NCI-H2107 treated with DMSO at 0.1 percent for 48 hours (cell line): ENCODE results near the gene PRKAA2.
"Not testable (repeated sequence)": the region's sequence is repeated elsewhere in the genome, so short reads cannot be mapped to it uniquely, and the experiment has no call there.

ENCODE experiments used
- DNase-seq: peaks from one replicate; lab custom pipeline; 2025; ENCODE audit not compliant: unreplicated experiment; lab: John Stamatoyannopoulos, UW

Gene PRKAA2

GRCh38 chr1:56644919-56645676 is at the start of gene PRKAA2:
Gene PRKAA2, plus strand, starts transcription at chr1:56645314. Its CDS starts 74 bp downstream, at chr1:56645388.
- no peak for DNase-seq

GRCh38 chr1:56595397-56596191 is 49.5 kb upstream of the PRKAA2 start:
- DNase-seq = not testable (repeated sequence)

- not testable (repeated sequence) for DNase-seq
Measured at GRCh38 chr1:56610097-56610496, 35.0 kb upstream of the PRKAA2 start.

GRCh38 chr1:56610770-56611169 is 34.3 kb upstream of the PRKAA2 start:
- not testable (repeated sequence) for DNase-seq

GRCh38 chr1:56617141-56617540 is 28.0 kb upstream of the PRKAA2 start:
- peak; percentile 9 for DNase-seq

- DNase-seq = no peak
Measured at GRCh38 chr1:56625819-56626440, 19.2 kb upstream of the PRKAA2 start.

GRCh38 chr1:56626546-56626945 is 18.6 kb upstream of the PRKAA2 start:
- DNase-seq = no peak

GRCh38 chr1:56627019-56627635 is 18.0 kb upstream of the PRKAA2 start:
- no peak for DNase-seq

- DNase-seq = no peak
Measured at GRCh38 chr1:56627636-56628039, 17.5 kb upstream of the PRKAA2 start.

GRCh38 chr1:56630786-56631185 is 14.3 kb upstream of the PRKAA2 start:
- DNase-seq = no peak

GRCh38 chr1:56631901-56632300 is 13.2 kb upstream of the PRKAA2 start:
- DNase-seq = no peak

- no peak for DNase-seq
Measured at GRCh38 chr1:56634981-56635380, 10.1 kb upstream of the PRKAA2 start.

- no peak for DNase-seq
Measured at GRCh38 chr1:56638248-56638647, 6.9 kb upstream of the PRKAA2 start.

GRCh38 chr1:56639211-56639610 is 5.9 kb upstream of the PRKAA2 start:
- no peak for DNase-seq

GRCh38 chr1:56643661-56644060 is 1.5 kb upstream of the PRKAA2 start:
- no peak for DNase-seq

GRCh38 chr1:56644064-56644918 is 823 bp upstream of the PRKAA2 start:
- peak; percentile 57 for DNase-seq

GRCh38 chr1:56645677-56646305 is 677 bp downstream of the PRKAA2 start:
- DNase-seq = peak; percentile 29

- no peak for DNase-seq
Measured at GRCh38 chr1:56646611-56647010, 1.5 kb downstream of the PRKAA2 start.

GRCh38 chr1:56647106-56647505 is 2.0 kb downstream of the PRKAA2 start:
- no peak for DNase-seq

GRCh38 chr1:56648546-56648945 is 3.4 kb downstream of the PRKAA2 start:
- no peak for DNase-seq
